Rectal smooth muscle tissue (tissue), 1 donor: Measurements from ENCODE around the gene KAT6B.

ENCODE experiments used
- H3K27ac ChIP-seq: one replicate; pipeline ENCODE4 v1.7.0; 2013; ENCODE audit warnings: low read depth, low read length, inconsistent platforms
- H3K27me3 ChIP-seq: one replicate; pipeline ENCODE4 v1.7.0; 2013; ENCODE audit warnings: low read length; ENCODE audit not compliant: control insufficient read depth, insufficient read depth
- H3K36me3 ChIP-seq: one replicate; pipeline ENCODE4 v1.7.0; 2013; ENCODE audit warnings: low read length; ENCODE audit not compliant: control insufficient read depth, insufficient read depth
- H3K4me1 ChIP-seq: one replicate; pipeline ENCODE4 v1.7.0; 2013; ENCODE audit warnings: low read length; ENCODE audit not compliant: control insufficient read depth, insufficient read depth
- H3K4me3 ChIP-seq: one replicate; pipeline ENCODE4 v1.7.0; 2013; ENCODE audit warnings: low read length
- H3K9ac ChIP-seq: one replicate; pipeline ENCODE4 v1.7.0; 2013; ENCODE audit warnings: low read length

KAT6B gene

GRCh38 chr10:75073442-75073841 is 247.0 kb downstream of the KAT6B start:
- Histone ChIP-seq H3K36me3 (no peaks in the 10 kb centered on the region), H3K4me1 (no peaks in the 10 kb centered on the region), H3K9ac (no peak overlapping the region), H3K27ac (no peak overlapping the region), H3K4me3 (no peak overlapping the region), H3K27me3 (no peaks in the 10 kb centered on the region)

DNA sequence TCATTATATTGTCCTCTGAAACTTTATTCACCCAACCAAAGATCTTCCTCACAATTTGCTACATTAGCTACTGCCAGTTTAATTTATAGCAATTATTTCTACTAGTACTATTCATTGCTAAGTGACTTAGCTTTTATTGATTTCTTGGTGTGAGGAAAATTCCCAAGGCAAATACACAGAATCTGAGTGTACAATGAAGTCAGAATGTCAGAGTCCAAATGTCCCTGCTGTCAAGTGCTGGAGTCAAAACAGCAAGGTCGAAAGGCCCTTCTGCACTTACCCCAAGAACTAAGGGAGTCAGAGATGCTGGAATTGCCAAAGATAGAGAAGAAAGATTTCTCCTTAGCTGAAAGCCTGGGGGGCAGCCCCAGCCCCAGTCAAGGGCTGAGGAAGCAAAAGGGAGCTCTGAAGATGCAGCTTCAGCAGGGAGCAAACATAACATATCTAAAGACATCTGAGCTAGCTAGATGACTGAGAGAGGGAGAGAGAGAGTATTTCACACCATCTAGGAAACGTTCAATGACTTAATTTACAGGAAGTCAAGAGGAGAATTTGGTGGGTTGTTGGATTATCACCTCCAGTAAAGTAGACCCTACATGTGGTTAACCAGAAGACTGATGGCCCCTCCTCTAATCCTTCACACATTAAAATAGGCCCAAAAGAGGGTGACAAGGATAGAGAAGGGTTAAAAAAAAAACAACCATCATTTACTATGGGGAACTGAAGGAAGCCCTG is 248.5 kb downstream of the KAT6B start:
- Histone ChIP-seq H3K4me3 (no peak overlapping the region), H3K27ac (no peak overlapping the region), H3K9ac (no peak overlapping the region), H3K36me3 (no peaks in the 10 kb centered on the region), H3K27me3 (no peaks in the 10 kb centered on the region), H3K4me1 (no peaks in the 10 kb centered on the region)

GRCh38 chr10:75076348-75076747 is 249.9 kb downstream of the KAT6B start:
- Histone ChIP-seq H3K4me3 (no peak overlapping the region), H3K27ac (no peak overlapping the region), H3K36me3 (no peaks in the 10 kb centered on the region), H3K9ac (no peak overlapping the region), H3K27me3 (no peaks in the 10 kb centered on the region), H3K4me1 (no peaks in the 10 kb centered on the region)

DNA sequence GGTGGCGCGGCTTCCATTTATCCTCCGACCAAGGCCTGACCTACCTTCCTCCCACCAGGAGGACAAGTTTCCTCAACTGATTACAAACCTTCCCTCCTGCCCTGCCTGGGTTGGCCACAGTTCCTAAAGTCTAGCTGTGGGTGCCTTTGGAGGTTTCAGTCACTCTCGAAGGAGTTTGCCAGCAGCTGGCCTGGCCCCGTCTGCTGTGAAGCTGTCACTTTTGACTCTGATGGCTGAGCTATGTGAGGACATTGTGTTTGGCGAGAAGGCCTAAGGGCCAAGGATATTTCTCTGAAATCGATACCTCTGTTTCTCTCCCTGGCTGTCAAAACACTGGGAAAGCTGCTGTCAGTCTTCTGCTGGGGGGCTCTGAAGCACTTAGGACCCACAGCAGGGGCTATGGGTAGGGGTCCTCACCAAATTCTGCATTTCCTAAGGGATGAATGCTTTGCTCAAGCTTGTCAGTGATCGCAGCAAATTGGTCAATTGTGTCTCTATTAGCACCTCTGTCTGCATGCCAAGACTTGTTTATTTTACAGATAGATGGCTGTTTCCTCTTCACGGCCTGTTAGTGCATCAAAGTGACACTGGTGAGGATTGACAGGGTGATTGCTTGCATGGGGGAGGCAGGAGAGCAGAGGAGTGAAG is 253.2 kb downstream of the KAT6B start:
- no peaks in the 10 kb centered on the region for H3K27me3 ChIP-seq
- H3K27ac ChIP-seq = no peak overlapping the region
- no peaks in the 10 kb centered on the region for H3K4me1 ChIP-seq
- H3K36me3 ChIP-seq = no peaks in the 10 kb centered on the region
- no peak overlapping the region for H3K9ac ChIP-seq
- no peak overlapping the region for H3K4me3 ChIP-seq

DNA sequence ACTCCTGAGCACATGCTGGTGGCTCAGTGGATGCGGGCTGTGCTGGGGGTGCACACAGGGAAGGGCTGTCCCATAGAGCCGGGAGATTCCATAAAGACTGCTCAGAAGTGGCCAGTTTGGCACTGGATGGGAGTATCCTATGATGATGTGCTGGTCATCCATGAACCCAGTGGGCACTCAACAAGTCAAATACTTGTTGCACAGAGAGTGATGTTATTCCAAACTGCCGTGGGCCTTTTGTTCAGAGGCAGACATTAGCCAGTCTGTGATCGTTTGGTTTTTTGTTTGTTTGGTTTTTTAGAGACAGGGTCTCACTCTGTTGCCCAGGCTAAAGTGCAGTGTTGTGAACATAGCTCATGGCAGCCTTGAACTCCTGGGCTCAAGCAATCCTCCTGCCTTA is 254.2 kb downstream of the KAT6B start:
- H3K4me1 ChIP-seq = no peaks in the 10 kb centered on the region

GRCh38 chr10:75081379-75081778 is 255.0 kb downstream of the KAT6B start:
- no peak overlapping the region for H3K4me3 ChIP-seq

More for the DNA sequence above, 254.2 kb downstream of the KAT6B start:
- Histone ChIP-seq H3K4me3 (no peak overlapping the region), H3K27ac (no peak overlapping the region), H3K36me3 (no peaks in the 10 kb centered on the region), H3K27me3 (no peaks in the 10 kb centered on the region), H3K9ac (no peak overlapping the region)

More at GRCh38 chr10:75081379-75081778, 255.0 kb downstream of the KAT6B start:
- Histone ChIP-seq H3K36me3 (no peaks in the 10 kb centered on the region), H3K27ac (no peak overlapping the region), H3K27me3 (no peaks in the 10 kb centered on the region), H3K4me1 (no peaks in the 10 kb centered on the region), H3K9ac (no peak overlapping the region)
